IMR-90 (cell line): Measurements from ENCODE around the gene PABPN1. TPM values are rescaled to one million over a fixed set of nuclear protein-coding genes. Genes with fewer than 3 reads are reported as not detected.

Experiments
- ATAC-seq: fragments of 200-7000 bp; cut with Tn5 transposase; 2 replicates; pipeline ENCODE4 v1.9.1; 2020; ENCODE audit warnings: low read depth, mild to moderate bottlenecking, moderate library complexity
- BruUV-seq: library from RNA; stranded (reverse); fragments of 400-500 nt; replicated peaks from 2 replicates; lab custom pipeline; 2021; lab: Mats Ljungman, UMichigan
- CTCF ChIA-PET: fragments of 300-600 bp; formaldehyde crosslinking; extraction: SDS; loops from one replicate; lab custom pipeline; 2021; ENCODE audit warnings: antibody characterized with exemption; lab: Yijun Ruan, JAX
- POLR2A ChIA-PET: fragments of 300-600 bp; sonication (Branson Sonifier 250); formaldehyde crosslinking; loops from one replicate; lab custom pipeline; 2022; ENCODE audit warnings: antibody characterized with exemption; ENCODE audit not compliant: unreplicated experiment; lab: Charles Lee
- DNase-seq: peaks from one replicate; pipeline ENCODE4 v3.0.0; 2013
- H2AFZ ChIP-seq: replicated peaks from 2 replicates; pipeline ENCODE3; 2013; ENCODE audit warnings: low read length, mild to moderate bottlenecking; ENCODE audit not compliant: poor library complexity
- H2AK5ac ChIP-seq: 2 replicates; pipeline ENCODE4 v1.6.1; 2013; ENCODE audit warnings: low read depth, low read length, inconsistent platforms
- H2AK9ac ChIP-seq: replicated peaks from 2 replicates; pipeline ENCODE3; 2013; ENCODE audit warnings: mild to moderate bottlenecking, low read depth, low read length, moderate library complexity; ENCODE audit not compliant: poor library complexity
- H2BK120ac ChIP-seq: 2 replicates; pipeline ENCODE4 v1.6.1; 2013; ENCODE audit warnings: low read depth, low read length, inconsistent platforms
- H2BK15ac ChIP-seq: 3 replicates; pipeline ENCODE4 v1.6.1; 2013; ENCODE audit warnings: low read depth, low read length, inconsistent platforms
- H2BK20ac ChIP-seq: 2 replicates; pipeline ENCODE4 v1.6.1; 2013; ENCODE audit warnings: low read depth, mild to moderate bottlenecking, inconsistent platforms, low read length, moderate library complexity
- H2BK5ac ChIP-seq: 2 replicates; pipeline ENCODE4 v1.6.1; 2013; ENCODE audit warnings: mild to moderate bottlenecking, low read depth, low read length, inconsistent platforms; ENCODE audit not compliant: poor library complexity, severe bottlenecking
- H3K14ac ChIP-seq: replicated peaks from 2 replicates; pipeline ENCODE4 v1.6.1; 2013; ENCODE audit warnings: low read depth, low read length, inconsistent platforms
- H3K18ac ChIP-seq: 2 replicates; pipeline ENCODE4 v1.6.1; 2013; ENCODE audit warnings: low read depth, low read length, control low read depth
- H3K23ac ChIP-seq: 2 replicates; pipeline ENCODE4 v1.6.1; 2013; ENCODE audit warnings: low read depth, low read length, inconsistent platforms
- H3K27ac ChIP-seq: 2 replicates; pipeline ENCODE4 v1.5.1; 2013; ENCODE audit warnings: mild to moderate bottlenecking, control low read depth, low read length; ENCODE audit not compliant: insufficient read depth
- H3K27me3 ChIP-seq: 2 replicates; pipeline ENCODE4 v1.6.1; 2013; ENCODE audit warnings: low read length; ENCODE audit not compliant: control insufficient read depth, insufficient read depth
- H3K36me3 ChIP-seq: 2 replicates; pipeline ENCODE4 v1.6.1; 2013; ENCODE audit warnings: low read length, mixed read lengths; ENCODE audit not compliant: control insufficient read depth, insufficient read depth
- H3K4ac ChIP-seq: 2 replicates; pipeline ENCODE4 v1.6.1; 2013; ENCODE audit warnings: low read depth, low read length, inconsistent platforms
- H3K4me1 ChIP-seq: 2 replicates; pipeline ENCODE4 v1.6.1; 2013; ENCODE audit warnings: low read length, mixed read lengths; ENCODE audit not compliant: control insufficient read depth, insufficient read depth
- H3K4me2 ChIP-seq: 2 replicates; pipeline ENCODE4 v1.6.1; 2013; ENCODE audit warnings: low read depth, mild to moderate bottlenecking, control low read depth, low read length, moderate library complexity
- H3K4me3 ChIP-seq: 2 replicates; pipeline ENCODE4 v1.5.1; 2013; ENCODE audit warnings: low read depth, mild to moderate bottlenecking, control low read depth, low read length, moderate library complexity; ENCODE audit not compliant: insufficient read depth
- H3K56ac ChIP-seq: 2 replicates; pipeline ENCODE4 v1.6.1; 2013; ENCODE audit warnings: low read length, inconsistent platforms; ENCODE audit not compliant: insufficient read depth; ENCODE audit errors: extremely low read depth
- H3K79me1 ChIP-seq, 2 experiments: 2 replicates each; pipeline ENCODE4 v1.6.1; 2013; ENCODE audit warnings: low read length in 2 of 2, inconsistent platforms in 1 of 2, low read depth in 1 of 2
- H3K9ac ChIP-seq: 2 replicates; pipeline ENCODE4 v1.6.1; 2013; ENCODE audit warnings: low read depth, low read length, control low read depth
- H3K9me1 ChIP-seq: 2 replicates; pipeline ENCODE4 v1.6.1; 2013; ENCODE audit warnings: low read length, inconsistent platforms; ENCODE audit not compliant: insufficient read depth
- H3K9me3 ChIP-seq: 2 replicates; pipeline ENCODE4 v1.6.1; 2013; ENCODE audit warnings: low read length; ENCODE audit not compliant: control insufficient read depth, insufficient read depth
- H4K20me1 ChIP-seq: 2 replicates; pipeline ENCODE4 v1.6.1; 2013; ENCODE audit warnings: low read length, inconsistent platforms; ENCODE audit not compliant: insufficient read depth
- H4K5ac ChIP-seq: 2 replicates; pipeline ENCODE4 v1.6.1; 2013; ENCODE audit warnings: mild to moderate bottlenecking, low read depth, low read length, control low read depth
- H4K8ac ChIP-seq, 2 experiments: 2 replicates each; pipeline ENCODE4 v1.6.1; 2013; ENCODE audit warnings: low read depth in 2 of 2, low read length in 2 of 2, control low read depth in 1 of 2, inconsistent platforms in 1 of 2
- H4K91ac ChIP-seq: 2 replicates; pipeline ENCODE4 v1.6.1; 2013; ENCODE audit warnings: low read depth, low read length, inconsistent platforms; ENCODE audit not compliant: insufficient read depth
- CTCF ChIP-seq: conservative IDR thresholded peaks from 2 replicates; pipeline ENCODE4 v1.5.1; 2012; ENCODE audit warnings: mild to moderate bottlenecking, low read depth, low read length, improper control_type of control experiment
- MAZ ChIP-seq: IDR thresholded peaks from 2 replicates; pipeline ENCODE4 v1.6.1; 2012; ENCODE audit warnings: low read depth, mild to moderate bottlenecking, low read length, improper control_type of control experiment, moderate library complexity, borderline replicate concordance
- NFE2L2 ChIP-seq: fragments of 150-350 bp; IDR thresholded peaks from 2 replicates; pipeline ENCODE4 v1.6.1; 2016; ENCODE audit warnings: low read depth, mild to moderate bottlenecking, low read length
- RAD21 ChIP-seq: IDR thresholded peaks from 2 replicates; pipeline ENCODE4 v1.6.1; 2012; ENCODE audit warnings: low read length, improper control_type of control experiment
- SMC3 ChIP-seq: fragments of 150-350 bp; IDR thresholded peaks from 2 replicates; pipeline ENCODE4 v1.6.1; 2016; ENCODE audit warnings: low read depth, mild to moderate bottlenecking, antibody characterized with exemption, low read length, moderate library complexity
- USF2 ChIP-seq: fragments of 150-350 bp; IDR thresholded peaks from 2 replicates; pipeline ENCODE4 v1.6.1; 2017; ENCODE audit warnings: mild to moderate bottlenecking, antibody characterized with exemption, low read length, low read depth
- WGBS, 2 experiments: methylation state at CpG; one replicate each; pipeline versions ENCODE4 v1.1.5 to v1.1.7; 2013; ENCODE audit warnings: missing lambda C conversion rate in 2 of 2; ENCODE audit not compliant: insufficient read length in 1 of 2; ENCODE audit errors: extremely low coverage in 2 of 2; 5-methylcytosine and 5-hydroxymethylcytosine counted together
- dilution Hi-C: fragments of 300-500 bp; cut with HindIII; formaldehyde crosslinking; loops from one replicate; pipeline ENCODE4 v1.14.3; 2018; ENCODE audit warnings: low sequenced_read_pairs; ENCODE audit not compliant: unreplicated experiment
- in situ Hi-C: fragments of 300-500 bp; cut with MboI; formaldehyde crosslinking; loops from 3 replicates; pipeline ENCODE4 v1.14.3; 2019; ENCODE audit warnings: low sequenced_read_pairs, inconsistent platforms, mixed read lengths
- intact Hi-C: fragments of 100-400 bp; cut with micrococcal nuclease; formaldehyde crosslinking; loops from 2 replicates; pipeline ENCODE4 v1.10.0; 2022
- polyA plus RNA-seq, 3 experiments: library from polyadenylated mRNA; depleted of rRNA; stranded (reverse); fragments of >200 nt; gene quantifications; 2 replicates each; pipeline ENCODE4 v1.2.3, GENCODE V29; 2012; ENCODE audit warnings: low replicate concordance in 1 of 3
- total RNA-seq: library from RNA; depleted of rRNA; stranded (reverse); fragments of >200 nt; gene quantifications from 2 replicates; pipeline ENCODE4 v1.2.3, GENCODE V29; 2012

PABPN1 gene
- total and polyA plus RNA-seq, 2 of the 4 experiments (the other 2 are of a cell fraction) = 104 to 211 TPM

- TF ChIP-seq USF2 = no peak
Measured at GRCh38 chr14:23359722-23360447, 38.6 kb downstream of the PABPN1 start (continued).

- WGBS, 2 experiments = 71% methylated on average over 9 of the region's 11 CpGs; no CpG with 5 or more reads in 1 of the 2 experiments
- Histone ChIP-seq H3K9me1 (peaks cover 11% of the 10 kb centered on the region; the same call in 1 of the 2 replicates), H3K27me3 (no peaks in the 10 kb centered on the region), H4K20me1 (peaks cover 12% of the 10 kb centered on the region; the same call in 1 of the 2 replicates), H3K23ac (no peak overlapping the region), H2BK15ac (no peak overlapping the region), H2AK9ac (no peak overlapping the region), H3K14ac (no peak overlapping the region), H3K56ac (no peak overlapping the region), H3K4me2 (no peak overlapping the region), H2BK20ac (no peak overlapping the region), H2AK5ac (no peak overlapping the region), H3K36me3 (peaks cover 36% of the 10 kb centered on the region), H3K79me1 (peaks cover 13 to 37% of the 10 kb centered on the region in 2 experiments; a peak in 3 of 4 replicates), H4K5ac (no peak overlapping the region), H4K8ac (no peak overlapping the region), H3K4me3 (no peak overlapping the region), H2AFZ (no peak overlapping the region), H3K4ac (no peak overlapping the region), H3K9ac (no peak overlapping the region), H3K27ac (no peak overlapping the region), H3K18ac (no peak overlapping the region), H4K91ac (no peak overlapping the region), H3K9me3 (no peaks in the 10 kb centered on the region), H2BK120ac (no peak overlapping the region), H3K4me1 (peaks cover 4% of the 10 kb centered on the region), H2BK5ac (no peak overlapping the region)
- intact Hi-C loops = no loop called here
- TF ChIP-seq NFE2L2 = no peak
- TF ChIP-seq SMC3 = no peak
- TF ChIP-seq CTCF = 0 out of 2 replicates have a peak, but pooled peaks have one; percentile 9
- no peak for TF ChIP-seq MAZ
- no peak for TF ChIP-seq RAD21
- ChIA-PET CTCF (interaction anchor here (2.5 kb wide), 1 partner anchor 8 kb away, joined by 8 read pairs; the partner anchor contains the start of gene SLC22A17), POLR2A (interaction anchor here (0.6 kb wide), 1 partner anchor 109 kb away, joined by 3 read pairs; the partner anchor contains the start of gene NGDN)
- in situ Hi-C loops = no loop called here
- ATAC-seq = no peak
- dilution Hi-C loops = no loop called here
- no peak for DNase-seq
- BruUV-seq = no TSS peak
Measured at GRCh38 chr14:23360496-23360895, 39.2 kb downstream of the PABPN1 start.
